Keratinocyte (primary cell): Measurements from ENCODE around the gene AAMP. TPM values are rescaled to one million over a fixed set of nuclear protein-coding genes. Genes with fewer than 3 reads are reported as not detected.

Experiments
- DNase-seq: peaks from one replicate; pipeline ENCODE4 v3.0.0-alpha.2; 2011; ENCODE audit warnings: low read depth, missing footprints, low spot score
- FAIRE-seq: peaks from 2 replicates; lab custom pipeline; 2011; peaks lifted over from hg19 to GRCh38; lab: Jason Lieb, UNC
- H2AFZ ChIP-seq: 2 replicates; pipeline ENCODE4 v1.6.0; 2012; ENCODE audit warnings: low read length, control low read depth, inconsistent platforms; ENCODE audit not compliant: control insufficient read depth
- H3K27ac ChIP-seq: 2 replicates; pipeline ENCODE4 v1.5.1; 2011; ENCODE audit warnings: low read length; ENCODE audit not compliant: control insufficient read depth, insufficient read depth
- H3K27me3 ChIP-seq: 3 replicates; pipeline ENCODE4 v1.6.0; 2011; ENCODE audit warnings: low read length; ENCODE audit not compliant: control insufficient read depth, insufficient read depth; ENCODE audit errors: extremely low read depth
- H3K36me3 ChIP-seq, 2 experiments: 2 replicates in 1 of 2; 3 replicates in 1 of 2; pipeline ENCODE4 v1.5.1; 2011; ENCODE audit warnings: low read length in 2 of 2, mild to moderate bottlenecking in 1 of 2; ENCODE audit not compliant: control insufficient read depth in 2 of 2, insufficient read depth in 2 of 2; ENCODE audit errors: extremely low read depth in 1 of 2
- H3K4me1 ChIP-seq: 3 replicates; pipeline ENCODE4 v1.5.1; 2011; ENCODE audit warnings: low read length; ENCODE audit not compliant: control insufficient read depth, insufficient read depth; ENCODE audit errors: extremely low read depth
- H3K4me2 ChIP-seq: 3 replicates; pipeline ENCODE4 v1.6.0; 2011; ENCODE audit warnings: low read depth, low read length; ENCODE audit not compliant: control insufficient read depth, insufficient read depth; ENCODE audit errors: extremely low read depth
- H3K4me3 ChIP-seq, 3 experiments: fragments of 200-600 bp in 1 of 3; sonication (generic) in 1 of 3; 2 replicates in 2 of 3; 3 replicates in 1 of 3; pipeline ENCODE4 v1.5.1; 2011 to 2016; ENCODE audit warnings: low read length in 3 of 3, mild to moderate bottlenecking in 3 of 3, control low read depth in 2 of 3, inconsistent platforms in 1 of 3, low read depth in 1 of 3, mixed read lengths in 1 of 3, mixed run types in 1 of 3, moderate library complexity in 1 of 3; ENCODE audit not compliant: control insufficient read depth in 2 of 3, insufficient read depth in 2 of 3; ENCODE audit errors: extremely low read depth in 1 of 3
- H3K79me2 ChIP-seq: 2 replicates; pipeline ENCODE4 v1.6.0; 2012; ENCODE audit warnings: low read length; ENCODE audit not compliant: control insufficient read depth, insufficient read depth
- H3K9ac ChIP-seq: 3 replicates; pipeline ENCODE4 v1.6.0; 2011; ENCODE audit warnings: low read length; ENCODE audit not compliant: control insufficient read depth, insufficient read depth; ENCODE audit errors: extremely low read depth
- H3K9me1 ChIP-seq: 3 replicates; pipeline ENCODE4 v1.6.0; 2011; ENCODE audit warnings: low read length; ENCODE audit not compliant: control insufficient read depth, insufficient read depth; ENCODE audit errors: extremely low read depth
- H3K9me3 ChIP-seq: 2 replicates; pipeline ENCODE4 v1.5.1; 2012; ENCODE audit warnings: low read depth, low read length; ENCODE audit not compliant: control insufficient read depth
- H4K20me1 ChIP-seq: 3 replicates; pipeline ENCODE4 v1.6.0; 2011; ENCODE audit warnings: low read length; ENCODE audit not compliant: control insufficient read depth, insufficient read depth; ENCODE audit errors: extremely low read depth
- CTCF ChIP-seq, 3 experiments: IDR thresholded peaks in 1 of 3; conservative IDR thresholded peaks in 1 of 3; optimal IDR thresholded peaks in 1 of 3; 2 replicates in 2 of 3; 3 replicates in 1 of 3; pipeline versions ENCODE3 to v1.5.1; 2011; ENCODE audit warnings: low read length in 3 of 3, mild to moderate bottlenecking in 3 of 3, moderate library complexity in 2 of 3, control low read depth in 1 of 3, inconsistent platforms in 1 of 3; ENCODE audit not compliant: insufficient read depth in 2 of 3; ENCODE audit errors: extremely low read depth in 1 of 3
- EZH2 ChIP-seq: IDR thresholded peaks from one replicate; pipeline ENCODE4 v1.6.1; 2012; ENCODE audit warnings: inconsistent platforms, mild to moderate bottlenecking, low read length, moderate library complexity
- dilution Hi-C: fragments of 300-500 bp; cut with MboI; formaldehyde crosslinking; loops from one replicate; pipeline ENCODE4 v1.7.0; 2020; ENCODE audit warnings: low sequenced_read_pairs; ENCODE audit not compliant: extremely low pct_ligation_motif_present
- polyA plus RNA-seq, 5 experiments: library from polyadenylated mRNA; depleted of rRNA in 3 of 5; stranded (reverse) in 3 of 5; stranded (forward) in 1 of 5; unstranded in 1 of 5; fragments of >200 nt; gene quantifications; 1 replicate in 1 of 5; 2 replicates in 3 of 5; 3 replicates in 1 of 5; pipeline versions ENCODE4 v1.2.1 to v1.2.3, GENCODE V29; 2011 to 2012; ENCODE audit warnings: missing spikeins in 2 of 5, low read depth in 1 of 5, low replicate concordance in 1 of 5

AAMP gene
- polyA plus RNA-seq, 1 donor (not counting 4 experiments of a cell fraction or from before 2014, with no cell fraction given), result 78.4 TPM

- H3K79me2 ChIP-seq, result peaks cover 88% of the 10 kb centered on the region
- H3K27ac ChIP-seq, result peak overlapping the region; percentile 99
- H3K4me2 ChIP-seq, result peak overlapping the region; percentile 96
- no peaks in the 10 kb centered on the region for H3K9me1 ChIP-seq
- no peaks in the 10 kb centered on the region for H3K27me3 ChIP-seq
- TF ChIP-seq EZH2 (no peak), CTCF (optimal IDR thresholded peaks at IDR 0.05 in 1 of 3, IDR thresholded peaks at IDR 0.05 in 1 of 3, conservative IDR thresholded peaks at IDR 0.05 in 1 of 3; ENCODE audit: extremely low read depth in 1 of 3, insufficient read depth in 2 of 3, low read length in 3 of 3) (no peak)
- DNase-seq, result no peak
- H3K4me1 ChIP-seq, result peaks cover 79% of the 10 kb centered on the region
- peaks cover 17 to 24% of the 10 kb centered on the region in 2 experiments for H3K36me3 ChIP-seq
- dilution Hi-C loops, result no loop called here
- H3K9ac ChIP-seq, result peak overlapping the region; percentile 87
- peak overlapping the region; percentile 32 to 73 (median 66) for H3K4me3 ChIP-seq
- no peak overlapping the region for H2AFZ ChIP-seq
- H3K9me3 ChIP-seq, result no peaks in the 10 kb centered on the region
- H4K20me1 ChIP-seq, result peaks cover 31% of the 10 kb centered on the region
- peak; percentile 52 for FAIRE-seq
These were observed 16.9 kb upstream of the AAMP start for GRCh38 chr2:218286570-218287459.

GRCh38 chr2:218285604-218286003, 15.7 kb upstream of the AAMP start:
- peak overlapping the region; percentile 96 for H3K4me2 ChIP-seq
- peaks cover 84% of the 10 kb centered on the region for H3K79me2 ChIP-seq
- H3K9me1 ChIP-seq, result no peaks in the 10 kb centered on the region
- peaks cover 34% of the 10 kb centered on the region for H4K20me1 ChIP-seq
- peaks cover 16 to 30% of the 10 kb centered on the region in 2 experiments for H3K36me3 ChIP-seq
- H3K27ac ChIP-seq, result peak overlapping the region; percentile 99
- H3K27me3 ChIP-seq, result no peaks in the 10 kb centered on the region
- TF ChIP-seq CTCF (optimal IDR thresholded peaks at IDR 0.05 in 1 of 3, IDR thresholded peaks at IDR 0.05 in 1 of 3, conservative IDR thresholded peaks at IDR 0.05 in 1 of 3; ENCODE audit: extremely low read depth in 1 of 3, insufficient read depth in 2 of 3, low read length in 3 of 3) (no peak), EZH2 (no peak)
- H3K4me3 ChIP-seq, result peak overlapping the region; percentile 32 to 73 (median 66)
- H3K9ac ChIP-seq, result peak overlapping the region; percentile 87
- dilution Hi-C loops, result no loop called here
- DNase-seq (no peak), FAIRE-seq (no peak)
- no peaks in the 10 kb centered on the region for H3K9me3 ChIP-seq
- no peak overlapping the region for H2AFZ ChIP-seq
- peaks cover 77% of the 10 kb centered on the region for H3K4me1 ChIP-seq
